ENCODE results near the gene MTRR.

MTRR gene

GRCh38 chr5:7825630-7826029, 43.3 kb upstream of the MTRR start:
- DNase-seq (no peak), ATAC-seq (ENCODE audit: insufficient read depth, low read depth) (no peak)
- H3K4me2 ChIP-seq (ENCODE audit: insufficient read depth, low read length), result no peak overlapping the region
- H3K27me3 ChIP-seq (ENCODE audit: insufficient read depth, low read length, poor library complexity), result peaks cover 17% of the 10 kb centered on the region
- no peaks in the 10 kb centered on the region for H3K36me3 ChIP-seq (ENCODE audit: insufficient read depth, low read length)
- no peaks in the 10 kb centered on the region for H3K4me1 ChIP-seq (ENCODE audit: insufficient read depth, low read length)
- H3K9me3 ChIP-seq (ENCODE audit: insufficient read depth, low read length, severe bottlenecking), result no peaks in the 10 kb centered on the region
- no peak overlapping the region for H3K4me3 ChIP-seq (ENCODE audit: low read depth in 1 of 2, low read length in 2 of 2)
- no peak overlapping the region for H3K9ac ChIP-seq (ENCODE audit: low read depth, low read length)
- TF ChIP-seq EZH2 (IDR thresholded peaks at IDR 0.05; ENCODE audit: borderline replicate concordance, low read depth, low read length, severe bottlenecking), result no peak
- TF ChIP-seq CTCF (IDR thresholded peaks at IDR 0.05; ENCODE audit: borderline replicate concordance, extremely low read depth, low read length, poor library complexity, severe bottlenecking), result no peak
- no peaks in the 10 kb centered on the region for H3K79me2 ChIP-seq (ENCODE audit: insufficient read depth, low read length)
- H2AFZ ChIP-seq (ENCODE audit: low read depth, low read length), result no peak overlapping the region
- H3K27ac ChIP-seq (ENCODE audit: low read length), result no peak overlapping the region
- H4K20me1 ChIP-seq (ENCODE audit: insufficient read depth, low read length), result no peaks in the 10 kb centered on the region; the same call in 1 of the 2 replicates

GRCh38 chr5:7827610-7828009, 41.3 kb upstream of the MTRR start:
- Histone ChIP-seq H3K79me2 (ENCODE audit: insufficient read depth, low read length) (no peaks in the 10 kb centered on the region), H3K4me3 (ENCODE audit: low read depth in 1 of 2, low read length in 2 of 2) (no peak overlapping the region), H3K4me1 (ENCODE audit: insufficient read depth, low read length) (no peaks in the 10 kb centered on the region), H4K20me1 (ENCODE audit: insufficient read depth, low read length) (no peaks in the 10 kb centered on the region), H3K36me3 (ENCODE audit: insufficient read depth, low read length) (no peaks in the 10 kb centered on the region), H2AFZ (ENCODE audit: low read depth, low read length) (no peak overlapping the region), H3K27ac (ENCODE audit: low read length) (no peak overlapping the region), H3K9me3 (ENCODE audit: insufficient read depth, low read length, severe bottlenecking) (no peaks in the 10 kb centered on the region), H3K27me3 (ENCODE audit: insufficient read depth, low read length, poor library complexity) (peaks cover 26% of the 10 kb centered on the region), H3K4me2 (ENCODE audit: insufficient read depth, low read length) (no peak overlapping the region), H3K9ac (ENCODE audit: low read depth, low read length) (no peak overlapping the region)
- DNase-seq (no peak), ATAC-seq (ENCODE audit: insufficient read depth, low read depth) (no peak)
- TF ChIP-seq EZH2 (IDR thresholded peaks at IDR 0.05; ENCODE audit: borderline replicate concordance, low read depth, low read length, severe bottlenecking) (no peak), CTCF (IDR thresholded peaks at IDR 0.05; ENCODE audit: borderline replicate concordance, extremely low read depth, low read length, poor library complexity, severe bottlenecking) (no peak)

- H4K20me1 ChIP-seq (ENCODE audit: insufficient read depth, low read length), result no peaks in the 10 kb centered on the region
- no peak for ATAC-seq (ENCODE audit: insufficient read depth, low read depth)
- TF ChIP-seq EZH2 (IDR thresholded peaks at IDR 0.05; ENCODE audit: borderline replicate concordance, low read depth, low read length, severe bottlenecking) (no peak), CTCF (IDR thresholded peaks at IDR 0.05; ENCODE audit: borderline replicate concordance, extremely low read depth, low read length, poor library complexity, severe bottlenecking) (no peak)
- H3K9me3 ChIP-seq (ENCODE audit: insufficient read depth, low read length, severe bottlenecking), result no peaks in the 10 kb centered on the region
- no peak overlapping the region for H3K4me2 ChIP-seq (ENCODE audit: insufficient read depth, low read length)
- DNase-seq, result no peak
- H3K79me2 ChIP-seq (ENCODE audit: insufficient read depth, low read length), result no peaks in the 10 kb centered on the region
- H3K4me1 ChIP-seq (ENCODE audit: insufficient read depth, low read length), result no peaks in the 10 kb centered on the region
- H2AFZ ChIP-seq (ENCODE audit: low read depth, low read length), result no peak overlapping the region
- peaks cover 26% of the 10 kb centered on the region for H3K27me3 ChIP-seq (ENCODE audit: insufficient read depth, low read length, poor library complexity)
- no peak overlapping the region for H3K9ac ChIP-seq (ENCODE audit: low read depth, low read length)
- no peak overlapping the region for H3K4me3 ChIP-seq (ENCODE audit: low read depth in 1 of 2, low read length in 2 of 2)
- H3K36me3 ChIP-seq (ENCODE audit: insufficient read depth, low read length), result no peaks in the 10 kb centered on the region
- H3K27ac ChIP-seq (ENCODE audit: low read length), result no peak overlapping the region
These were observed 40.7 kb upstream of the MTRR start for GRCh38 chr5:7828269-7828668.

GRCh38 chr5:7834982-7835381, 34.0 kb upstream of the MTRR start:
- TF ChIP-seq CTCF (IDR thresholded peaks at IDR 0.05; ENCODE audit: borderline replicate concordance, extremely low read depth, low read length, poor library complexity, severe bottlenecking) (no peak), EZH2 (IDR thresholded peaks at IDR 0.05; ENCODE audit: borderline replicate concordance, low read depth, low read length, severe bottlenecking) (no peak)
- H3K9ac ChIP-seq (ENCODE audit: low read depth, low read length), result no peak overlapping the region
- H3K4me2 ChIP-seq (ENCODE audit: insufficient read depth, low read length), result no peak overlapping the region
- no peak for DNase-seq
- H3K27me3 ChIP-seq (ENCODE audit: insufficient read depth, low read length, poor library complexity), result peaks cover 14% of the 10 kb centered on the region
- no peak overlapping the region for H2AFZ ChIP-seq (ENCODE audit: low read depth, low read length)
- no peaks in the 10 kb centered on the region for H3K4me1 ChIP-seq (ENCODE audit: insufficient read depth, low read length)
- no peak overlapping the region for H3K27ac ChIP-seq (ENCODE audit: low read length)
- H3K36me3 ChIP-seq (ENCODE audit: insufficient read depth, low read length), result no peaks in the 10 kb centered on the region
- H3K4me3 ChIP-seq (ENCODE audit: low read depth in 1 of 2, low read length in 2 of 2), result no peak overlapping the region
- no peaks in the 10 kb centered on the region for H3K9me3 ChIP-seq (ENCODE audit: insufficient read depth, low read length, severe bottlenecking)
- H4K20me1 ChIP-seq (ENCODE audit: insufficient read depth, low read length), result no peaks in the 10 kb centered on the region
- H3K79me2 ChIP-seq (ENCODE audit: insufficient read depth, low read length), result no peaks in the 10 kb centered on the region
- ATAC-seq (ENCODE audit: insufficient read depth, low read depth), result no peak

Data from DND-41 (cell line).